IMR-90 (cell line): ENCODE data around the gene GNAO1. TPM values are rescaled to one million over a fixed set of nuclear protein-coding genes. Genes with fewer than 3 reads are reported as not detected.

Experiments used
- USF2 ChIP-seq: fragments of 150-350 bp; IDR thresholded peaks from 2 replicates; pipeline ENCODE4 v1.6.1; 2017; ENCODE audit warnings: mild to moderate bottlenecking, antibody characterized with exemption, low read length, low read depth
- polyA plus RNA-seq, 3 experiments: library from polyadenylated mRNA; depleted of rRNA; stranded (reverse); fragments of >200 nt; gene quantifications; 2 replicates each; pipeline ENCODE4 v1.2.3, GENCODE V29; 2012; ENCODE audit warnings: low replicate concordance in 1 of 3
- total RNA-seq: library from RNA; depleted of rRNA; stranded (reverse); fragments of >200 nt; gene quantifications from 2 replicates; pipeline ENCODE4 v1.2.3, GENCODE V29; 2012

Gene GNAO1
- total and polyA plus RNA-seq, 2 of the 4 experiments (the other 2 are of a cell fraction): under 0.01 to 0.07 TPM

- TF ChIP-seq USF2: no peak
These were observed 164.5 kb downstream of the GNAO1 start (continued) for GRCh38 chr16:56355786-56356275.
